Globus pallidus (tissue), 1 donor: ENCODE measurements around the gene RPN2.
A peak's percentile ranks its signal among the peaks of the same experiment; 100 is the strongest.

ENCODE experiments used
- DNase-seq: peaks from one replicate; pipeline ENCODE4 v3.0.0-alpha.2; 2015; ENCODE audit warnings: low spot score

RPN2 gene

DNA sequence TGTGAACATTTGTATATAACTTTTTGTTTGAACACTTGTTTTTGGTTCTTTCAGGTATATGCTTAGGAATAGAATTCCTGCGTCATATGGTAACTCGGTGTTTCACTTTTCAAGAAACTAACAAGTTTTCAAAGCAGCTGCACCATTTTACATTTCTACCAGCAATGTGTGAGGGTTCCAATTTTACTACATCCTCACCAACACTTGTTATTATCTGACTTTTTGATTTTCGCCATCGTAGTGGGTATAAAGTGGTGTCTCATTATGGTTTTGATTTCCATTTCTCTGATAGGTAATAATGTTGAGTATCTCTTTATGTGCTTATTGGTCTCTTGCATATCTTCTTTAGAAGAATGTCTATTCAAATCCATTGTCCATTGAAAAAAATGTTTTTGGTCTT, 39.8 kb downstream of the RPN2 start:
- DNase-seq: no peak

DNA sequence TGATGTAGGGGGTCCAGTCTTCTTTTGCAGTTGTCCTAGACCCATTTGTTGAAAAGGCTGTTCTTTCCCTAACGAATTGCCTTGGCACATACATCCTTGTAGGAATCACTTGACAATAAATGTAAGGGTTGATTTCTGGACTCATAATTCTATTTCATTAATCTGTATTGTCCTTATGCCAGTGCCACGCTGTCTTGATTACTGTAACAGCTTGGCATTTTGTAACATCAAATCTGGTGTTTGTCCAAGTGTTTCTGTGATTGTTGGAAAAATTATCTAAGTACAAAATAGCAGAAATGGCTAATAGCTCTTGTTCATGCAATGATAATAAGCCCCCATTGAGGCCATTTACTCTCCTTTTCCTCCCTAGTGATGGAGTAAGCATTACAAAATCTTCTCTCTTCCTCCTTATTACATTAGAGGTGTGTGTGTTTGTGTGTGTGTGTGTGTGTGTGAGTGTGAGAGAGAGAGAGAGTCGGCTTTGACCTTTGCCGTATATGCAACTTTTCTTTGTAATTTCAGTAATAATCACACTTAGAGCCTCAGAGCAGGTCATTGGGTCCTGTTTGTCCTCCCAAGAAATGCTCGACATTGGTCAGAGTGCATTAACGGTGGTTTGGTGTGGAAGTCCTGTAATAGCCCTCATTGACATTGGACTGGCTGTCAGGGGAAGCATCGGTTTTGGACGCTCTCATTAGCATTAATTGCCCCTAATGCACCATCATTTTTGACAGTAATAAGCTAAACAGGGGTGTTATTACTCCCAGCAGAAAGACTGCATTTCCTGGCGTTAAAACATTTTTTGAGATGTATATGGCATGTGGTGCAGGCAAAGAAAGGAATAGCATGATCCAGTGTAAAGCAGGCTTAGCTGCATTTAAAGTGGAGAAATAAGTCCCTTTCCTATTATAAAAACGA, 40.9 kb downstream of the RPN2 start:
- DNase-seq: no peak

DNA sequence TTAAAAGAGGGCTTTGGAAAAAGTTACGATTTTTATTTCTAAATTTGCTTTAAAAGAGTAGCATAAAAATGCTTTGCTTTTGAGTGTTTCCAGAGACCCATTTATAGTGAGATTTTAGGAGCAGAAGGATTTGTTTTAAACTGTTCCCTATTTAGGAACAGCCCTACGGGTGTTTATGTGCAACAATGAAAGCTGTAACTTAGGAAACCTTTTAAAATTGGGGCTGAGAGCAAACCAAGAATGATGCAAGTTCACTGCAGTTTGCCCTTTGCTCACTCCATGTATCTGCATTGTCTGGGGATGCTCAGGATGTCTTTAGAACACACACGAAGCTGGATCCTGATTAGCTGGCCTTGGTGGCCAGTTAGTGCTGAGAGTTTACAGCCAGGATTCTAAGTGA, 41.6 kb downstream of the RPN2 start:
- DNase-seq: no peak

DNA sequence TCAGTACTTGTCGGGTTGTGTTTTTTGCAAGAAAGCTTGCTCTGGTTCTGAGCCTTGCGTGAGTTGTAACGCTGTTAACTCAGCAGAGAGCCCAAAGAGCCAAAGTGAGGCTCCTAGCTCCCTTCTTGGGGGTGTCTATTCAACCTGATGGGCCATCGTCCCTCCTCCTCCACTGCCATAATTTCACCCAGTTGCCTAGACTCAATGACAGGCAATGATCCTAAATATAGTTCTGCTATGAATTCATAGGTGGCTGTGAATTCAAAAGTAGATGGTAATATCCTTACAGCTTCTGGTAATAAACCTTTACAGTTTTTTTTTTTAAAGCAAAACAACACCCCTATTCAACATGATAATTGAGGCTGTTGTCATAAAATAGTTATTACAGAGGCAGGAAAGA, 43.0 kb downstream of the RPN2 start:
- DNase-seq: no peak

DNA sequence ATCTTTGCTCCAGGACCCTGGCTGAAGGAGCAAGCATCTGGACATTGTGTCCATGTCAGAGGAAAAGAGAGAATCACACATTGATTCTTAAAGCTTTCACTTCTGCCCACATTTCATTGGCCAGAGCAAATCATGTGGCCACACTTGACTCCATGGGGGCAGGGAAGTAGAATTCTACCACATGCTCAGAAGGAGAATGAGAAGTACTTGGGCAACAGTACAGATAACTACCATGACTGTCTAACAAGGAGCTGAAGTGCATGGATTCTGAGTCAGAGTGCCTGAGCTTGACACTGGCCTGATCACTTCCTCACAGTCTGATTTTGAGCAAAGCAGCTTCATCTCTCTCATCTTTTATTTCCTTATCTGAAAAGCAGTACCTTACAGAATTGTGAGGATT, 43.9 kb downstream of the RPN2 start:
- DNase-seq: peak; percentile 53

DNA sequence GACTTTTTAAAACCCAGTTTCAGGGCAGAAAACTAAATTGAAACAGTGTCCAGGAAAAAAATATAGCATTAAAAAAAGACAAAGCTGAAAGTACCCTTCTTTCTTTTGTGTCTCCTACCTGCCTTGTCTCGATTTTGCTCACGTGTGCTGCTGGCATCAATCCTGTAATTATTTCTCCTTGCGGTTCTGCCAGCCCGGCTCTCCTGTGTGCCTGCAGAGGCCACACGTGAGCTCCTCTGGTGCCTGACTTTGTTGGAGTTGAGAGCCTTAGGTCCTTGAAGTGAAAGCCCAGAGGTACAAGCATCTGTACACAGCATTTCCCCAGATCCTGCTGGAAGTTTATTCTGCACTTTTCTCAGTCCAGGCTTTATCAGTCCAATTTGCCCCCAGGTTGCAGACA, 46.0 kb downstream of the RPN2 start:
- no peak for DNase-seq

DNA sequence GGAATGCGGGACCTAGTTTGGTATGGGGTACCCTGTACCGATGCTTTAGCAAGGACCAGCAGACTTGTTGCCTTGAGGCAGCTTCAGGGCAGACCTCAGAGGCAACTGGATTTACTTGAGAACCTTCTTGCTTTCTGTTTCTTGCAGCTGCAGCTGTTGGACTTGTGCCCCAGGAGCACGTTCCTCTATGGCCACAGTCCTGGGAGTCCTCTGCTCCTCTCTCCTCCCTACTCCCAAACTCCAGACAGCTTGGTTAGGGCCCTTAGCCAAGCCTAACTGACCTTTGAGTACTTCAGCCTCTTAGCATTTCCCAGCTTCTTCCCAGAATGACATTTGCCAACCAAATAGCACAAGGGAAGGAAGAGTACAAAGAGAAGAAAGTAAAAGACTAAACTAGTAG, 47.8 kb downstream of the RPN2 start:
- DNase-seq: no peak

DNA sequence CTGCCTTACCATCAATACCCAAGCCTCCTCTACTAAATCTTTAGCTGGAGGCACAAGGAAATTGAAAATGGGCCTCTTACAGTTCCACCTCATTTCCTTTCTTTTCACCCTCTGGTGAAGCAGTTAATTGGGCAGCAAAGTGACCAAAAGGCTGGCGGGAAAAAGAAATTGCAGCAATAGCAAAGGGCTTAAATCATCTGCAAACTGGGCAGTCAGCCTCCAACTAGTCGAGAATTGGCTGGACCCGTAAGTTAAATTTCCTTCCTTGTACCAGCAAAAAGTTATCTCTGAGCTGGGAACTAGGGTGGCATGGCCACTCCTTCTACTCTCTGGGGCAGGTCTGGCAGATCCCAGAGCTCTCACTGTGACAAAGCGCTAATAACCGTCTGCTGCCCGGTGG, 49.0 kb downstream of the RPN2 start:
- no peak for DNase-seq

DNA sequence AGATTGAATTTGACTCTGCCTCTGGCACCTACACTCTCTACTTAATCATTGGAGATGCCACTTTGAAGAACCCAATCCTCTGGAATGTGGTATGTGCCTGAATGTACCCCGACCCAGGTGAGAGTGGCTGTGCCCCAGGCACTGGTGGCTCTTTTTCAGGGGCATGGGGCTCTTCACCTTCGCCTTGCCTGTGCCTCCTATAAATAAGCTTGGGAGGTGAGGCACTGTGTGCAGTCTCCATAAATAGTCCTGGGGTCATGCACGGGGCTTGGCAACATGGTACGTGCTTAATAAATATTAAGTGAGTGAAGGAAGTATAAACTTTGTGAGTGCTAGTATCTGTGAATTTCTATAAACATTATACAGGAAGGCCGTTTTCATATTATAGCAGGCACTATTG, 49.5 kb downstream of the RPN2 start:
- DNase-seq: no peak

DNA sequence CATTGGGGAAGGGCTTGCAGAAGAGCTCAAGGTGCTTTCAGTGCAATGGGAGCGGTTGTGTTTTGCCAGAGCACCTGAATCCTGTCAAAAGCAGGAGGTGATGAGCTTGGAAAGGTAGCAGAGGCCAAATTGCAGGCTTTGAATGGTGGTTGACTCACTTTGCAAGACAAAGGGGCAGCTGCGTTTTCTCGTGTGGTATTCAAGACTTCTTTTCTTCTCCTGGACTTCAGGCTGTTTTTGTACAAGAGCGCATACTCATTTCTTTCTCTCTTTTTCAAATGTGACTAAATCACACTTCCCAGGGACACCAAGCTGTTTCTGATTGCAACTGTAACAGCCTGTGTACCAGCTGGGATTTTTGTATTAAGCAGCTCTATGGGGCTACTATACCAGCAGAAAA, 50.2 kb downstream of the RPN2 start:
- no peak for DNase-seq

DNA sequence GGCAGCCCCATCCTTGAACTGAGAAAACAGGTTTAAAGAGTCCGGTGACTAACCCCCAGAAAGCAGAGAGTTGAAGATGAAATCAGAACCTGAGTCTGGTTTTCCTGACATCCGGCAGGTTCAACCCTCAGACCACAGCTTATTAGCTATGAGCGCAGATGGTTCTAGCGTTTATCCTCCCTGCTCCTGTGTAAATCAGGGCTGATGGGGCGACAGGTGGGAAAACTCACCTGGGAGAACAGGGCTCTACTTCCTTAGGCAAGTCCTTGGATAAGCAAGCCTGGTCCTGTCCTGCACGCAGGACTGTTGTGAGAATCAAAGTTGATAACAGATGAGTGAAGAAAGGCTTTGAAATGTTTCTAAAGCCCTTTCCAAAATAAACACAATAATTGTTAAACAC, 51.1 kb downstream of the RPN2 start:
- no peak for DNase-seq

DNA sequence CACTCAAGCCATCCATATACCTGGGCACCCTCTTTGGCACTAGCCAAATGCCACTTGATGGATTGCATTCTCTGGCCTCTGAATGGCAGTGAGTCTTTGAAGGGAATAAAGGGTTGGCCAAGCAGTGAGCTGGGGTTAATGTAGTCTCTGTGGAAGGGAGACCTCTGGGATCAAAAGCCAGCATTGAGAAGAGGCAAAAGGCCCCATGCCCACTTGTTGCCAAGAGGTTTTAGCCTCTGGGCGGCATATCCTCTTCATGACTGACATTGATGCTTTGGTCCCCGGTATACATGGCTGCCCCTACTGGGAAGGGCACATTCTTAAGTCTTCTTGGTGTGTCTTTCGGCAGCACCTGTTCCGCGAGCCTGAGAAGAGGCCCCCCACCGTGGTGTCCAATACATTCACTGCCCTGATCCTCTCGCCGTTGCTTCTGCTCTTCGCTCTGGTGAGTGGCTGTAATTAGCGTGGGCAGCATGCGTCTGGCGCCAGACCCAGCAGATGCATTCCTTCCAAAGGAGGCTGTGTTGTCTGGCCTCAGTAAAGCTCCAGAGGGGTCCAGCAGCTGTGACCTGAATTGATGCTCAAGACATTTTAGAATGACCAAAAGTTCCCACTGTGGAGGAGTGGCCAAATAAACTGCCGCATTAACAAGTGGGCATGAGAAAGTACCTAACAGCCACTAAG, 53.0 kb downstream of the RPN2 start:
- no peak for DNase-seq

DNA sequence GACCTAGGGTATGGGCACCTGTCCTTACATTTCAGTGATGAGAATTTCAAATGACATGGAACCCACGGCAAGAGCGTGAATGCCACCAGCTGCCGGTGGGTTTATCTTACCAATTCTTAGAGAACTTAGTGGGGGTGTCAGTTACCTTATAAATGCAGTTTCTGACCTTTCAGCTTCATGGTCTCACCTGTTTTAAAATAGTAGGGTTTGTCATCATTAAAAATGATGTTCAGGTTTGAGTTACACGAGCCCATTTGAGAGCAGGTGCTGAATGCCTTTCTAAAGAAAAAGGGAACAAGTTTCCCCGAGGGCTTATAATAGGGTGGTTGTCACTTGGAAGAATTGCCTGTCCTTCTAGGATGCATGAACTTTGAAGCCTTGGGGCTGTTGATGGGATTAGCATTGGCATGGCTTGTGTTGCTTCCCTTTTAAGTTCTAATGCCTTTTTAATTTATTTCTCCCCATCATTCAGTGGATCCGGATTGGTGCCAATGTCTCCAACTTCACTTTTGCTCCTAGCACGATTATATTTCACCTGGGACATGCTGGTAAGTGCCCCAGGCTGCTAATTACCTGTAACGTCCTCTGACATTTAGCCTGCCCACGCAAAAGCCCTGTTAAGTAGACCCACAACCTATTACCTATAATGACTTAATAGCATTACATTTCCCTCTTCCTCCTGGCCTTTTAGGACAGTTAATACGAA, 54.6 kb downstream of the RPN2 start:
- no peak for DNase-seq

DNA sequence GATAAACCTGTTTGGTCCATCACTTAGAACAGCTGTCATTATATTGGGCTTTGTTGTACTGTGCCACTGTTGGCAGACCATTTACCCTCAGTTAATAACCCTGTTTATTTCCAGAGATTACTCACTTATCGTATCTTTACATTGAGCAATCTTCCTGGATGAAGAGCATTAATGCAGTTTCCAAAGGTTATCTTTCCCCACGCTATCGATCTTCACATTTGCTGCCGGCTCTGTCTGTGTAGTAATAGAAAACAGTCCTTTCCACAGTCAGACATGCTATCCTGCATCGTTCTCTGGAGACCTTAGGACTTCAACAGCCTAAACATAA, 55.1 kb downstream of the RPN2 start:
- no peak for DNase-seq

DNA sequence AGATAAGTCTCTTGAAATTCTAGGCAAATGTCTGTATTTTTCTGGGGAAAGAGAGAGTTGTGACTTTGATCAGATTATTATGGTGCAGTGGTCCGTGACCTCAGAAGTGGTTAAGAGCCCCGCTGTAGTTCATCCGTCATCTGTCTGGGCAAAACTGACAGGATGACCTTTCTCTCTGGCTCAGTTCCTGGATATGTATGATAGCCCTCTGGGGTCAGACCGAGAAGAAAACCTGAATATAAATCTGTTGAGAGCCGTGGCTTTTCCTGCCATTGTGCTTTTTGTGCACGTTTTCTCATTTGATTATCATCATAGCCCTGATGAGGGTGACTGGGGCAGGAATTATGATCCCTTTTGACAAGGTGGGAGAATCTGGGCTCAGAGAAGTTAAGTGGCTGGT, 55.9 kb downstream of the RPN2 start:
- no peak for DNase-seq

DNA sequence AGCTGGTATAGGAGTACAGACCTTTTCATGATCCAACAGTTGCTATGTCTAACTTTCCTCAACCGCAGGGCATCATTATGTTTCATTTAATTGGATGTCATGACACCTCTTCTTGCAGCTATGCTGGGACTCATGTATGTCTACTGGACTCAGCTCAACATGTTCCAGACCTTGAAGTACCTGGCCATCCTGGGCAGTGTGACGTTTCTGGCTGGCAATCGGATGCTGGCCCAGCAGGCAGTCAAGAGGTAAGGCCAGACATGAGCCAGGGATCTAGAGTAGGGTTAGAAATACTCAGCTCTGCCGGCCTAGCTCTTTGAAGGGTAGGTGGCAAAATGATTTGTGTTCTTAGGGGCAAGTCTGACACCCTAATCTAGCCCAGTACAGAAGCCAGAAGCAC, 57.3 kb downstream of the RPN2 start:
- no peak for DNase-seq

DNA sequence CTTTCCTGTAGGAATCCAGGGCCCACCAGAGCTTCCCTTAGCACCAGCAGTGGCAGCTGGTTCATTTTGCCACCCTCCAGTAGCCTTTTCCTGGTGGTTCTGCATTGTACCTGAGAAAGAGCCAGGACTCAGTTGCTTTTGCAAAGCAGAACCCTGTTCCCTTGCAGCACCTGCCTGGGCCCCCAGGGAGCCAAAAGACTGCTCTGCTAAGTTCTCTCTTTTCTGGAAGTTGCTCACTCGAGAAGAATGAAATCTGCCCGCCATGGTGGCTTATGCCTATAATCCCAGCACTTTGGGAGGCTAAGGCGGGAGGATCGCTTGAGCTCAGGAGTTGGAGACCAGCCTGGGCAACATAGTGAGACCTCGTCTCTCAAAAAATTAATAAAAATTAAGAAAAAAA, 58.5 kb downstream of the RPN2 start:
- DNase-seq: no peak

DNA sequence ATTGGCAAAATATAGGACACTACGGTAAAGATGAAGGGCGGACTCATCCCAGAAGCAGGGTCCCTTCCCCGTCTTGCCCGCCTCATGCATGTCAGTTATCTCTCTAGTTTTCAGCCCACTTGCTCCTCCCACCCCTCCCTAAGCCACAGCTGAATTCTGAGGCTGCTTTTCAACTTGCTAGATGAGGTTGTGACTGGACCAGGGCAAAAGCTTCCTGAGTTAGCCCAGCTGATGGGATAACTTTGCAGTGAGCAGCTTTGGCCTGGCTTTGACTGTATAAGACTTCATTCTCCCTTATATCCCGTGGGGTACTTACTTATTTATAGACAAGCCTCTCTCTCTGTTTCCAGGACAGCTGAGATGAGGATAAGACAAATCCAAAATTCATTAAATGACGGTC, 59.3 kb downstream of the RPN2 start:
- no peak for DNase-seq

DNA sequence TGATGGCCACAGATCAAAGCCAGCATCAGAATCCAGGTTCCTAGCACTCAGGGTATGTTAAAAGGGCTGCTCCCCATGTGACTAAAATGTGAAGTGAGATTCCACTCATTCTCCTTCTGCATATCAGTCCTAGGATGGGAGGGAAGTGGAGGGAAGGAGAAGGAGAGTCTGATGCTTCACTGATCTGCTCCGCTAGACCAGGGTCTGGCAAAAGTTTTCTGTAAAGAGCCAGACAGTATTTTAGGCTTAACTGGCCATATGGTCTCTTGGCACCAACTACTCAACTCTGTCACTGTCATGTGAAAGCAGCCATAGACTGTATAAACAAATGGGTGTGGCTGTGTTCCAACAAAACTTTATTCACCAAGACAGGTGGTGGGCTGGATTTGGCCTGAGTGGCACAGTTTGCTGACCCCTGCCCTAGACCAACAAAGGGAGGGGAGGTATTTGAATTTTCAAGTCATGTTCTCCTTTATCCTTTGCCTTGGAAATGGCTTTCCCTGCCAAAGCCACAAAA, 59.9 kb downstream of the RPN2 start:
- DNase-seq: no peak

DNA sequence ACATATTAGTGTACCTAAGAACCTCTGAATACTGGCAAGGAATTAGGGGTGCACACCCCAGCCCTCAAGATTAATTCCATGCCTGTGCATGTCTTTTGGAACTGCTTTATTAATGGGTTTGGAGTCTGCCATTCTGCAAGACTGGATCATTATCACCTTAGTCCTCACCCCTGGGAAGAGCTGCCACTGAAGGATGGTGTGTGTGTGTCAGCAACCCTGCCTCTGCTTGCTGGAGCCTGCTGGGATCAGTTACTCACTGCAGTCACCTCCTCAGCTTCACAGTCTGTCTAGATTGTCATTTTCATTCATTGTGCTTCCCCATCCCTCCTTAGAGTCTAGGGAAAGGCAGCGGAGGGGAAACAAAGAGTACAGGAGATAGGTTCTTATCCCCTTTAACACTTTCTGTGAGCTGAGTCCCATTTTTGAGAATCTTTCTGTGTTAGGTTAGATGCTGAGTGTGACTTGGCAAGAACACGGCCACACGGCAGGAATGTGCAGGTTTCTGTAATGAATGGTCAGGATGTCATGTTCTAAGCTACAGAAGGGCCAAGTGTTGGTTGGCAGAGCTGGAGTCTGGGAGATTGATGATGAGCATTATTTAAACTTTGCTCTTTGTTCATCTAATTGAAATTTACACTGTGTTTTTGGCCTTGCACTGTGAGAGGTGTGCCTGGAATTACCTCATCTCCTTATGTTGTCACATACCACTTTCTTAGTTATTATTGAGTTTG, 61.4 kb downstream of the RPN2 start:
- no peak for DNase-seq

DNA sequence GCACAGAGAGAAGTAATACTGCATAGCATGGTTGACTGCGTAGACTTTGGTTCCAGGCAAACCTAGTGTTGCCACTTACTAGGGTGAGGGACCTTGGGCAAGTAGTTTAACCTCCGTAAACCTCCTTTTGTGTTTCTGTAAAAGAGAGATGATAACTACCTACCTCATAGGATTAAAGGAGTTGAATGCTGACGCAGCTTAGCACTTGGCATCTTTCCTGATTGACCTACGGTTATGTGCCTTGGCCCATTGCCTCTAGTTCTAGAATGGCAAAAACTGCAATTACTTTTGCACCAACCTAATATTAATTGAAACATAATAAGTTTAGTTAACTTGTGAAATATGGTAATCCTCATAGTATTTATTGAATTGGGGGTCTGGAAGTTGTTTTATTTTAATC, 63.4 kb downstream of the RPN2 start:
- no peak for DNase-seq
